Amniotic epithelial cell (primary cell): ENCODE data around the gene TAF6.
"Not testable (repeated sequence)": the region's sequence is repeated elsewhere in the genome, so short reads cannot be mapped to it uniquely, and the experiment has no call there.

Experiments used
- DNase-seq: peaks from one replicate; pipeline ENCODE4 v3.0.0-alpha.2; 2010; ENCODE audit warnings: low read depth

Gene TAF6

GRCh38 chr7:100152404-100152803 lies 33.2 kb upstream of the TAF6 start:
- DNase-seq: no peak

DNA sequence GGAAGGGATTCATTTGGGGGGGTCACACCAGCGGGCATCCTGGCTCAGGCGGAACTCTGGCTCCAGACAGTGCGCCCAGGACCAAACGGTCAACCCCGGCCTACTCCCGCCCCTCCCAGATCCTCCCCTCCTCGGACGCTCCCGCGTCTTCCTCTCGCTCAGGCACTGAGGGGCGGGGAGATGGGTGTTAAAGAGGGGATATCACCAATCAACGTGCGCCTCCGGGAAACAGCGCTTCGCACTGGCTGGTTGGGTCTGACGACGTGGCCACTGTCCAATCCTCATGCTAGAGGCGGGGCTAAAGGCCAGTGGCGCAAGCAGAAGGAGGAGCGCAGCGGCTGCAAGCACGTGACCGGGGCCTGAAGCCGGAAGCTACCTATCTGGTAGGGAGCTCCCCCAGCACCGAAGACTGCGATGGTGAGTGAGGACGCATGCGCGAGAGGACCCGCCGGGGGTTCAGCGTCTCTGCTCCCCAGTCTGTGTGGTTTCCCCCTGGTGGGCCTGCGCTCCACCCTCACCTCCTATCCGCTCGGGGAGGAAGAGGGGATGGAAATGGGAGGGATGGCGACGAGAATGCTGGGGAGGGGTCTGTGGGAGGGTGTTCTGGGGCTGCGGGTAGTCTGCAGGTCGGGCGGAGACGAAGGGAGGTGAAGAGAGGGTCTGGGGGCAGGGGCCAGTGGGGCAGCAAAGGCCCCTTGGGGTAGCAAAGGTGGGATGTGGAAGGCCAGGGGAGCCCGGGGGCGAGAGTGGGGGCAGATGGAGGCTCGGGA lies 29.6 kb upstream of the TAF6 start, which contains the start of gene LAMTOR4:
Gene LAMTOR4, plus strand, starts transcription at position 360 of the 770 bp plus-strand sequence. Its CDS starts 55 bp downstream, at position 415.
- DNase-seq: peak; percentile 98

GRCh38 chr7:100148225-100148558 lies 29.0 kb upstream of the TAF6 start:
- no peak for DNase-seq

- no peak for DNase-seq
Observed at GRCh38 chr7:100147278-100147677, 28.1 kb upstream of the TAF6 start.

DNA sequence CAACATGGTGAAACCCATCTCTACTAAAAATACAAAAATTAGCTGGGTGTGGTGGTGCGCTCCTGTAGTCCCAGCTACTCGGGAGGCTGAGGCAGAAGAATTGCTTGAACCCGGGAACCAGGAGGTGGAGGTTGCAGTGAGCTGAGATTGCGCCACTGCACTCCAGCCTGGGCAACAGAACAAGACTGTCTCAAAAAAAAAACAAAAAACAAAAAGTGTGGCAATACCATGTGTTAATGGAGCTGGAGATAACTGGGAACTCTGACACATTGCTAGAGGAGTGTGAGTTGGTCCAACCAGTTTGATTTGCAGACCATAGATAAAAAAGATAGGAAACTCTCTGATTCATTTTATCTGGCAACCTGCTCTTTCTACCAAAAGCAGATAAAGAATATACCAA lies 27.2 kb upstream of the TAF6 start:
- DNase-seq: peak; percentile 97

DNA sequence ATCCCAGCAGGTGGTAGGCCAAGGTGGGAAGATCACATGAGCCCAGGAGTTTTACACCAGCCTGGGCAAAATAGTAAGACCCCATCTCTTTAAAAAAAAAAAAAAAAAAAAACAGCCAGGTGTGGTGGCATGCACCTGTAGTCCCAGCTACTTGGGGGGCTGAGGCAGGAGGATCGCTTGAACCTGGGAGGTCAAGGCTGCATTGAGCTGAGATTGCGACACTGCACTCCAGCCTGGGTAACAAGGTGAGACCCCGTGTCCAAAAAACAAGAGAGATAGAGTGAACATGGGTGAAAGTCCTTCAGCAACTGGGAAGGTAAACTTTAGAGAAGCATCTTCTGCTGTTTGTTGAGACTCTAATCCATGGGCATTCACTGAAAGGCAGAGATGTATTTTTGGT lies 23.3 kb upstream of the TAF6 start:
- no peak for DNase-seq

- DNase-seq: no peak
Observed at GRCh38 chr7:100141555-100141949, 22.4 kb upstream of the TAF6 start.

DNA sequence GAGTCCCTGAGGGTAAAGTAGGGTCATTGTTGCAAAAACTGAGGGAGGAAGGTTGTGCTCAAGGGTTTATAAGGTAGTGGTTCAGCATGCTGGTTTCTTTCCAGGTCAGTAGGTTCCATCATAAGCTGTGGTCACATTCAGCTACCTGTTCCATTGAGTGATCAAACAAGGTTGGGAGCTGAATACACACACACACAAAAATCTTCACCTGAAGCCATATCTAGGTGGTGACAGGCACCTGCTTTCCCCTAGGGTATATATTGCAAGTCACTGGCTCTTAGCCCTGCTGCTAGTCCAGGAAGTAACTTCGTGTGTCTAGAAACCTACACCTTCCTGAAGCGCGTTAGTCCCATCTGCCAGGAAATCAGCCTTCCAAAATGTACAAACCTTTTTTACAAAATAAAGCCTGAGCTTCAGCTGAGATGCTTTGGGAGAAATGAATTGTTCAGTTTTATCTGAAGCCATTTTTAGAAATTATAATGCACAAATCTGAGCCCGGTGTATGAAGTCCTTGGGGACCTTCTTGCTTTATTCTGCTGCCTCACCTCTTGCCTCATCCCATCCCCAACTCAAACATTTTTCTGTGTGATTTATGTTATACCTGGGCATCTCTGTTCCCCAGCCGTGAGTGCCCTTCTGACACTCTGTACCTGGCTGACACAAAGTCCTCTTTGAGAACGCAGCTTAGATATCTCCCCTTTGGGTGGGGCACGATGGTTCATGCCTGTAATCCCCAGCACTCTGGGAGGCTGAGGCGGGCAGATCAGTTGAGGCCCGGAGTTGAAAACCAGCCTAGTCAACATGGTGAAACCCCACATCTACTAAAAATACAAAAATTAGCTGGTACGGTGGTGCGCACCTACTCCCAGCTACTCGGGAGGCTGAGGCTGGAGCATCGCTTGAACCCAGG lies 18.9 kb upstream of the TAF6 start:
- DNase-seq: no peak

GRCh38 chr7:100132697-100133151 lies 13.6 kb upstream of the TAF6 start:
- DNase-seq: peak; percentile 62

DNA sequence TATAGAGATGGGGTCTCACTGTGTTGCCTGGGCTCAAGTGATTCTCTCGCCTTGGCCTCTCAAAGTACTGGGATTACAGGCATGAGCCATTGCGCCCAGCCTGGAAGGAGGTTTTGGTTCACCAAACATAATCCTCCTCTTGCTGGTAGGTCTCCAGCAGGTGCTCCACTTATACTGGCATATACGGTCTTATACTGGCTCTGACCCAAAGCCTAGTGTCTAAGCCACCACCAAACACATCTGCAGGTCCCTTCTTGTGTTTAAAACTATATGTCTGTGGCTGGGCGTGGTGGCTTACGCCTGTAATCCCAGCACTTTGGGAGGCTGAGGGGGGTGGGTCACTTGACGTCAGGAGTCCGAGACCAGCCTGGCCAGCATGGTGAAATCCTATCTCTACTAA lies 13.0 kb upstream of the TAF6 start:
- no peak for DNase-seq

GRCh38 chr7:100130608-100131453 lies 11.7 kb upstream of the TAF6 start:
- DNase-seq: peak; percentile 26

DNA sequence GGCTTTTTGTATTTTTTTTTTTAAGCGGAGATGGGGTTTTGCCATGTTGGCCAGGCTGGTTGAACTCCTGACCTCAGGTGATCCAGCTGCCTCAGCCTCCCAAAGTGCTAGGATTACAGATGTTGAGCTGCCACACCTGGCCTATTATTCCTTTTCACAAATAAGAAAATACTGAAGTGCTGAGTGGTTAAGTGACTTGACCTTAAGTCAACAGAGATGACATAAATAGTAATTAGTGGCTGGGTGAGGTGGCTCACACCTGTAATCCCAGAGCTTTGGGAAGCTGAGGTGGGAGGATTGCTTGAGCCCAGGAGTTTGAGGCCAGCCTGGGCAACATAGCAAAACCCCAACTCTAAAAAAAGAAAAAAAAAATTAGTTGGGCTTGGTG lies 11.1 kb upstream of the TAF6 start:
- DNase-seq: not testable (repeated sequence)

DNA sequence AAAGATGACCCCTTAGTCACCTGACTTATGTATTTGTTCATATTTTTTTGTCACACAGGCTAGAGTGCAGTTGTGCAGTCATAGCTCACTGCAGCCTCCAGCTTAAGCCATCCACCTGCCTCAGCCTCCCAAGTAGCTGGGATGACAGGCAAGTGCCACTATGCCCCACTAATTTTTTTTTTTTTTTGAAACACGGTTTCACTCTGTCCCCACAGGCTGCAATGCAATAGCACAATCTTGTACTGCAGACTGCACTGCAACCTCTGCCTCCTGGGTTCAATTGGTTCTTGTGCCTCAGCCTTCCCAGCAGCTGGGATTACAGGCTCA lies 9.4 kb upstream of the TAF6 start:
- no peak for DNase-seq

DNA sequence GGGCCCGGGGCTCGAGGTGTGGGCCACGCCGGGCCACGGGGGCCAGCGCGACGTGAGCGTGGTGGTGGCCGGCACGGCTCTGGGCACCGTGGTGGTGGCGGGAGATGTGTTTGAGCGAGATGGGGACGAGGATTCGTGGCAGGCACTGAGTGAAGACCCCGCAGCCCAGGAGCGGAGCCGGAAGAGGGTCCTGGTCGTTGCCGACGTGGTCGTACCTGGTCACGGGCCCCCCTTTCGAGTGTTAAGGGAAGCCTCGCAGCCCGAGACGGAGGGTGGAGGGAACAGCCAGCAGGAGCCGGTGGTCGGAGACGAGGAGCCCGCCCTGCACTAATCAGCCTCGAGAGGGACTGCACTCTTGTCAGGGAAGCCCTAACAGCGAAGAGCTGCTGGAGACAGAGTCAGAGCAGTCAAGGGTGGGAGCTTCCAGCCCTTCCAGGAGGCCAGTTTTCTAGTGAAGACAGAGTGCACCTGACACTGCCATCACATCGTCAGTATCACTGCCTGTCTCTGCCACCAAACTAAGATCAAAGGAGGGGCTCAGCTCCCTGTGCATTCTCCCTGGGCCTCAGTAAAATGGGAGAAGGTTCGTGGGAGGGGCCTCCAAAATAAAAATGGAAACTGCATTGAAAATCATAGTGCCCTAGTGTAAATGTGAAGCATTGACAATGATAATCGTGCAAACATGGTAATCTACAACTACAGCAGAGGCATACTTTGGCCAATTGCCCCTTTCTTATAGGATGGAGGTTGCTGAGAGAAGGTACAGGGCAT lies 8.9 kb upstream of the TAF6 start:
- DNase-seq: no peak

DNA sequence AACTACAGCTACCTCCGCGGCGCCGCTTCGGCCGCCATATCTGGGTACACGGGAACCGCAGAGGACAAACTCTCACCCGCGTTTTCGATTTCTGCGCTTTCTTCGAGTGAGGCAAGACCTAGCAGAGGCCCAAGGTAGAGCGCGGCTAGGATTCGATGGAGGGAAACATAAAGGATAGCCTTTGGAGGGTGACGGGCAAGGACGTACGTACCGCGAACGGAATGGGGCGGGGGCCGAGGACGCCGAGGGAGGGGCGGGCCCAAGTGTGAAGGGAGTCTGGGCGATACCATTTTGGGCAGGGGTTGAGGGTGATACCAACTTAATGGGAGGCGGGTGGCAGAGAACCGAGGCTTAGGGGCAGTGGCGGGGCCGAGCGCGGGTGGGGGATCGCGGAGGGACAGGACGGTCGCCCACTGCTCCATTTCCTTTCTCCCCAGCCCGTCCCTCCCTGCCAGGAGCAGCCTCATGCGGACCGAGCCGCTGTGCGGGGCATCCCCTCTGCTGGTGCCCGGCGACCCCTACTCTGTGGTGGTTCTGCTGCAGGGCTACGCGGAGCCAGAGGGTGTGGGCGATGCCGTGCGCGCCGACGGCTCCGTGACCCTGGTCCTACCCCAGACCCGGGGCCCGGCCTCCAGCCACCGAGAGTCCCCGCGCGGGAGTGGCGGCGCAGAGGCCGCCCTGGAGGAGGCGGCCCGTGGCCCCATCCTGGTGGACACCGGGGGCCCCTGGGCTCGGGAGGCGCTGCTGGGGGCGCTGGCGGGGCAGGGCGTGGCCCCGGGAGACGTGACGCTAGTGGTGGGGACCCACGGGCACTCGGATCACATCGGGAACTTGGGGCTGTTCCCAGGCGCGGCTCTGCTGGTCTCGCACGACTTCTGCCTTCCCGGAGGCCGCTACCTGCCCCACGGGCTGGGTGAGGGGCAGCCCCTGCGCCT lies 8.0 kb upstream of the TAF6 start, which contains the start of gene MBLAC1:
Gene MBLAC1, plus strand, starts transcription at position 37 of the 935 bp plus-strand sequence. Its CDS starts 429 bp downstream, at position 466.
- peak; percentile 91 for DNase-seq

GRCh38 chr7:100126239-100126930 lies 7.2 kb upstream of the TAF6 start:
- no peak for DNase-seq

GRCh38 chr7:100124301-100125230 lies 5.4 kb upstream of the TAF6 start:
- no peak for DNase-seq

GRCh38 chr7:100122568-100122967 lies 3.4 kb upstream of the TAF6 start:
- no peak for DNase-seq

- DNase-seq: no peak
Observed at GRCh38 chr7:100122067-100122466, 2.9 kb upstream of the TAF6 start.
